PC-3 (cell line): ENCODE measurements around the gene NDUFAF8. TPM values are rescaled to one million over a fixed set of nuclear protein-coding genes. Genes with fewer than 3 reads are reported as not detected.

ENCODE experiments used
- ATAC-seq: fragments of 200-7000 bp; cut with Tn5 transposase; 2 replicates; pipeline ENCODE4 v1.9.1; 2020; ENCODE audit warnings: mild to moderate bottlenecking, moderate library complexity
- BruUV-seq: library from RNA; stranded (reverse); fragments of 400-500 nt; replicated peaks from 2 replicates; lab custom pipeline; 2021; lab: Mats Ljungman, UMichigan
- CTCF ChIA-PET: fragments of 300-600 bp; sonication (Branson Sonifier 250); formaldehyde crosslinking; loops from one replicate; lab custom pipeline; 2022; ENCODE audit warnings: antibody characterized with exemption; lab: Charles Lee
- POLR2A ChIA-PET: fragments of 300-600 bp; sonication (Branson Sonifier 250); formaldehyde crosslinking; loops from one replicate; lab custom pipeline; 2022; ENCODE audit warnings: antibody characterized with exemption; ENCODE audit not compliant: unreplicated experiment; lab: Charles Lee
- DNase-seq: peaks from one replicate; pipeline ENCODE4 v3.0.0-alpha.2; 2015
- H2AFZ ChIP-seq: fragments of 300-600 bp; sonication (generic); 2 replicates; pipeline ENCODE4 v1.6.0; 2016; ENCODE audit warnings: antibody characterized with exemption, low read length
- H3F3A ChIP-seq: fragments of 300-600 bp; sonication (generic); one replicate; pipeline ENCODE4 v1.6.0; 2017; ENCODE audit warnings: antibody characterized with exemption, low read length, control low read depth, mild to moderate bottlenecking; ENCODE audit not compliant: unreplicated experiment
- H3K27ac ChIP-seq: fragments of 300-600 bp; sonication (generic); 2 replicates; pipeline ENCODE4 v1.5.1; 2016; ENCODE audit warnings: mild to moderate bottlenecking, low read length
- H3K27me3 ChIP-seq: fragments of 300-600 bp; sonication (generic); 2 replicates; pipeline ENCODE4 v1.6.1; 2016; ENCODE audit warnings: low read length, mixed read lengths
- H3K36me3 ChIP-seq: fragments of 300-600 bp; sonication (generic); 2 replicates; pipeline ENCODE4 v1.6.1; 2016; ENCODE audit warnings: low read depth, mixed run types, low read length, mixed read lengths
- H3K4me1 ChIP-seq: fragments of 300-600 bp; sonication (generic); 2 replicates; pipeline ENCODE4 v1.5.1; 2016; ENCODE audit warnings: low read length; ENCODE audit not compliant: insufficient read depth
- H3K4me2 ChIP-seq: fragments of 300-600 bp; sonication (generic); 2 replicates; pipeline ENCODE4 v1.6.0; 2016; ENCODE audit warnings: low read length
- H3K4me3 ChIP-seq: fragments of 300-600 bp; sonication (generic); 2 replicates; pipeline ENCODE4 v1.5.1; 2016; ENCODE audit warnings: mild to moderate bottlenecking, low read length, mixed read lengths
- H3K79me2 ChIP-seq: fragments of 300-600 bp; sonication (generic); 2 replicates; pipeline ENCODE4 v1.6.1; 2017; ENCODE audit warnings: low read length, mixed read lengths
- H3K9ac ChIP-seq: fragments of 300-600 bp; sonication (generic); 2 replicates; pipeline ENCODE4 v1.6.0; 2016; ENCODE audit warnings: mild to moderate bottlenecking, low read length
- H3K9me2 ChIP-seq: fragments of 300-600 bp; sonication (generic); replicated peaks from 2 replicates; pipeline ENCODE4 v1.6.1; 2016; ENCODE audit warnings: mixed run types, low read length, mixed read lengths
- H3K9me3 ChIP-seq: fragments of 300-600 bp; sonication (generic); 2 replicates; pipeline ENCODE4 v1.6.1; 2016; ENCODE audit warnings: low read length, mixed read lengths
- H4K20me1 ChIP-seq: fragments of 300-600 bp; sonication (generic); 2 replicates; pipeline ENCODE4 v1.6.1; 2016; ENCODE audit warnings: low read length, mixed read lengths
- CTCF ChIP-seq: fragments of 300-600 bp; sonication (generic); conservative IDR thresholded peaks from 2 replicates; pipeline ENCODE4 v1.5.1; 2017; ENCODE audit warnings: antibody characterized with exemption, low read depth, mild to moderate bottlenecking, low read length
- EZH2 ChIP-seq: fragments of 300-600 bp; sonication (generic); IDR thresholded peaks from one replicate; pipeline ENCODE4 v1.6.1; 2017; ENCODE audit warnings: antibody characterized with exemption, mild to moderate bottlenecking, low read length; ENCODE audit not compliant: unreplicated experiment
- EZH2phosphoT487 ChIP-seq: fragments of 300-600 bp; sonication (generic); IDR thresholded peaks from 2 replicates; pipeline ENCODE4 v1.6.1; 2018; ENCODE audit warnings: mild to moderate bottlenecking, antibody characterized with exemption, low read length, borderline replicate concordance
- intact Hi-C: fragments of 100-400 bp; cut with micrococcal nuclease; formaldehyde crosslinking; loops from 2 replicates; pipeline ENCODE4 v1.9.0; 2023
- total RNA-seq: library from RNA; depleted of rRNA; stranded (reverse); fragments of >200 nt; gene quantifications from 2 replicates; pipeline ENCODE4 v1.2.3, GENCODE V29; 2014

NDUFAF8 gene
- total RNA-seq, 1 experiment from 2014 or later, result 125 TPM

GRCh38 chr17:81282141-81282540 is 43.0 kb downstream of the NDUFAF8 start:
- intact Hi-C loops, result no loop called here

DNA sequence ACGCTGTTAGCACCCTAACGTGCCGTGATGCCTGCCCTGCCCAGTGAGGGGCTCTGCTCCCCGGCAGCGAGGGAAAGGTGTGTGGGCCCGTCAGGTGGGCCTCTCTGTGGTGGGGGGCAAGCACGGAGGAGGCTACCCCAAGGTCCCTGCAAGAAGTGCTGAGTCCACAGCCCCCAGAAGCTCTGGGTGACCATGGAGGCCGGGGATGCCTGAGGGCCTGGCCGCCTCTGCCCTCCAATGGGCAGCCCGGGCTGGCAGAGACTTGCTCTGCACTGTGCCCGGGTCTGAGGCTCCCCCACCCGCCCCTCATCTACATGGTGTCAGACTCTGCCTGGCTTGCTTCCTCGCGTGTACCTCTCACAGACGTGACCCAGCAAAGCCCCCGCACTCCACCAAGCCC is 43.8 kb downstream of the NDUFAF8 start:
- TF ChIP-seq CTCF, result no peak
- no peak for TF ChIP-seq EZH2phosphoT487
- TF ChIP-seq EZH2, result no peak
- Histone ChIP-seq H3K36me3 (peaks cover 5% of the 10 kb centered on the region; the same call in 1 of the 2 replicates), H3K9ac (no peak overlapping the region), H3K4me1 (no peaks in the 10 kb centered on the region), H3K79me2 (peaks cover 32% of the 10 kb centered on the region), H3K27ac (no peak overlapping the region), H4K20me1 (no peaks in the 10 kb centered on the region), H3K9me2 (no peaks in the 10 kb centered on the region), H3K9me3 (no peaks in the 10 kb centered on the region), H3F3A (no peaks in the 10 kb centered on the region), H3K4me2 (no peak overlapping the region), H3K27me3 (no peaks in the 10 kb centered on the region), H3K4me3 (no peak overlapping the region), H2AFZ (no peak overlapping the region)
- BruUV-seq, result no TSS peak
- intact Hi-C loops, result no loop called here
- POLR2A ChIA-PET, result no interaction called here
- ATAC-seq (no peak), DNase-seq (no peak)
- CTCF ChIA-PET, result no interaction called here

More at GRCh38 chr17:81282141-81282540, 43.0 kb downstream of the NDUFAF8 start:
- H4K20me1 ChIP-seq, result no peaks in the 10 kb centered on the region
- no peaks in the 10 kb centered on the region for H3K9me2 ChIP-seq
- H3K4me2 ChIP-seq, result no peak overlapping the region
- peaks cover 5% of the 10 kb centered on the region; the same call in 1 of the 2 replicates for H3K36me3 ChIP-seq
- TF ChIP-seq CTCF (no peak), EZH2phosphoT487 (no peak)
- no peak for DNase-seq
- no peak overlapping the region for H3K9ac ChIP-seq
- H3K27ac ChIP-seq, result no peak overlapping the region
- no peaks in the 10 kb centered on the region for H3K27me3 ChIP-seq
- peaks cover 24% of the 10 kb centered on the region for H3K79me2 ChIP-seq
- no peak for ATAC-seq
- no peak overlapping the region for H2AFZ ChIP-seq
- ChIA-PET CTCF (no interaction called here), POLR2A (no interaction called here)
- no peak overlapping the region for H3K4me3 ChIP-seq
- no TSS peak for BruUV-seq
- H3F3A ChIP-seq, result no peaks in the 10 kb centered on the region
- no peaks in the 10 kb centered on the region for H3K9me3 ChIP-seq
- no peaks in the 10 kb centered on the region for H3K4me1 ChIP-seq

DNA sequence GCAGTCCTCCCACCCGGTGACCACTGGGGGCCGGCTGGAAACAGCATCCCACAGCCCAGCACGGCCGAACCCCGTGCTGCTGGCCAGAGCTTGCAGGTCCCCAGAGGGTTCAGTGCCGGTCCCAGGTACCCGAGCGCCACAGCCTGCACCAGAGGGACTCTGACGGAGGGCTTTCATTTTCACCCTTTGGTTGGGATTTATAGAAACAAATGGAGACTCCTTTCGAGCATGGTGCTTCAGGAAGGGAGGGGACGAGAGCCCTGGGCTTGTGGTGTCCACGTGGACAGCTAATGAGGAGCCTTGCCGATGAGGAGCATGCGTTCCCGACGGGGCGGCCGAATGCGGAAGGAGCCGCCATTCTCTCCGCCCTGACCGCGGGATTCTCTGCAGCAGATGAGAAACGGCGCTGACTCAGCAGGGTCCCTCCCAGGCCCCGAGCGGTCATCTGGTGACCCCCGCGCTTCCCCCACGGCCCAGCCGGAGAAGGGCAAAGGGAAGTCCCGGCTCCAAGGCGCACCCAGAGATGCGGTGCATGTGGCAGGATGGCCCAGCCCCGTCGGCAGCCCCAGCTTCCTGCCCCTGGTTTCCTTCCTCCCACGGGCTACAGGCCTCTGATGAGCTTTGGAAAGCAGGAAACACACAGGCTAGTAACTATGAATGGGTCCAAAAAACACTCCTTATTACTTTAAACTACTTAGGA is 46.2 kb downstream of the NDUFAF8 start:
- H2AFZ ChIP-seq, result no peak overlapping the region

More for the DNA sequence above, 46.2 kb downstream of the NDUFAF8 start:
- Histone ChIP-seq H3K27me3 (no peaks in the 10 kb centered on the region), H3K36me3 (peaks cover 5% of the 10 kb centered on the region; the same call in 1 of the 2 replicates), H3K79me2 (peaks cover 56% of the 10 kb centered on the region), H4K20me1 (no peaks in the 10 kb centered on the region), H3K4me2 (no peak overlapping the region), H3K27ac (no peak overlapping the region), H3K4me3 (no peak overlapping the region), H3K4me1 (no peaks in the 10 kb centered on the region), H3K9me2 (no peaks in the 10 kb centered on the region), H3K9me3 (no peaks in the 10 kb centered on the region), H3F3A (no peaks in the 10 kb centered on the region), H3K9ac (no peak overlapping the region)
- no TSS peak for BruUV-seq
- DNase-seq, result no peak
- POLR2A ChIA-PET, result no interaction called here
- CTCF ChIA-PET, result no interaction called here
- intact Hi-C loops, result no loop called here
- ATAC-seq, result no peak
- TF ChIP-seq CTCF (no peak), EZH2 (no peak), EZH2phosphoT487 (no peak)
